HG03460 (cell line): ENCODE measurements around the gene CNTNAP2.
A peak's percentile ranks its signal among the peaks of the same experiment; 100 is the strongest.

ENCODE experiments used
- ATAC-seq: cut with Tn5 transposase; IDR thresholded peaks from one replicate; pipeline ENCODE4 v1.9.1; 2021; ENCODE audit not compliant: unreplicated experiment

CNTNAP2 gene

DNA sequence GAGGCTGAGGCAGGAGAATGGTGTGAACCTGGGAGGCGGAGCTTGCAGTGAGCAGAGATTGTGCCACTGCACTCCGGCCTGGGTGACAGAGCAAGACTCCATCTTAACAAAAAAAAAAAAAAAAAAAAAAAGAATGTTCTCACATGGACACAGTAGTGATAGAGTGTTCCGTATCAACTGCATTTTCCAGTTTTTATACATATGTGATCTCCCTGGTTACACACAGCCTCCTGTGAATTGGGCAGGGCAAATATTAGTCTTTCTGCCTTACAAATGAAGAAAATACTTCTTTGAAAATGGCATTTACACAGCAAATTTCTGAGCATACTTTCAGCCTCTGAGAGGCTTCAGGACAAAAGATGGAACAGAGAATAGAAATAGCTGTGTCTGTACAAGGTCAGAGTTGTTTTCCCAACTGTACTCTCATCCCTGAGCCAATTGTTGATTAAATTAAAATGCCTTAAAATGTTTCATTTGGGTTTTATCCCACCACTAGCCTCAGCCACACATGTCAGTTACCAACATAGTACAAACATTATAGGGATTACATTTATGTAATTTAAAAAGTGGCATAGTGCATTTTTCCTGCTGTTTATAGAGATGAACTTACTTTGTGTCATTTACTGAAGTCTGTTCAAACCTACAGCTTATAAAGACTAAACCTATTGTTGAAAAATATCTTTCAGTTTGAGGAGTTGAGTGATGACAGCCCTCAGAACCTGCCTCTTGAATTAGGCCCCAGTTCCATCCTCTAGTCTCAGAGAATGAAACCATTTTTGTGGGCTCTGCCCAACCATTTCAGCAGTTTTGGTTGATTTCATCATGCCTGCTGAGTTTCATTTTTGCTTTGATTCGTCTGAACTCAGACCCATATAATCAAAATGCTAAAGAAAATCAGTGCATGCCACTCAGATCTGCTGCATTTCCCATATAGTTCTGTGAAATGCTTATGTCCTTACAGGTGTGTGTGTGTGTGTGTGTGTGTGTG is 1864.5 kb downstream of the CNTNAP2 start:
- peak; percentile 72 for ATAC-seq

DNA sequence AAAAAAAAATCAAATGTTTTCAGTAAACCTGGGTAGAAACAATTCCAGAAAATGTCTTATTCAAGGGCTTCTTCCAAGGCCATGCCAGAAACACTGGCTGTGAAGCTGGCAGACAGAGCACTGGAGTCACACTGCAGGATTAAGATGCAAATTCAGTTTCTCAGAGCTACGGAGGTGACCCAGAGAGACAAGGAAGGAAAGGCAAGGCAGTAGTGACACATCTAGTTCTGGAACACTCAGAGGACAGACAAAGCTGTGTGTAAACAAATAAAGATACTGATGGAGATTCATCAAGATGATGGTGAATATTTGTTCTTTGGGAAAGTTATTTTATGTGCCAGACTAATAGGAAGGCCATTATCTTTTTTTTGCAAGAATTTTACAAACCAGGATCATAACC is 1865.7 kb downstream of the CNTNAP2 start:
- ATAC-seq: no peak

DNA sequence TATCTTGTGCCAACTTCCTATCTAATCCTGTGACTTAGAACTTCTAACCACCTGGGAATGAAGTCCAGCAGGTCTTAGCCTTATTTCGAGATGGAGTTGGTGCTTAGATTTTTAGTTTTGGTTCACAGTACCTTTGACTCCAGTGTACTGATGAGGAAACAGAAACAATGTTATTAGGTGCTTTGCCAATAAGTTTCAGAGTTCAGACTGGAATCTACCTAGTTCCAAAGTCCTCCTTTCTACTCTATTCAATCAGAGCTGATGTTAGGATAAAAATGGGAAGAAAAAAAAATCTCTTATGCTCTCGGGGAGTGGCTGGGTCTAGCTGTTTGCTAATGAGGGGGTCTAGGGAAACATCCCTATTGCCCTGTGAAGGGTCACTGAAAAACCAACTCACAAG is 1867.7 kb downstream of the CNTNAP2 start:
- no peak for ATAC-seq

GRCh38 chr7:147990079-147990478 is 1873.5 kb downstream of the CNTNAP2 start:
- ATAC-seq: no peak

- ATAC-seq: no peak
Measured at GRCh38 chr7:147990942-147991341, 1874.3 kb downstream of the CNTNAP2 start.

DNA sequence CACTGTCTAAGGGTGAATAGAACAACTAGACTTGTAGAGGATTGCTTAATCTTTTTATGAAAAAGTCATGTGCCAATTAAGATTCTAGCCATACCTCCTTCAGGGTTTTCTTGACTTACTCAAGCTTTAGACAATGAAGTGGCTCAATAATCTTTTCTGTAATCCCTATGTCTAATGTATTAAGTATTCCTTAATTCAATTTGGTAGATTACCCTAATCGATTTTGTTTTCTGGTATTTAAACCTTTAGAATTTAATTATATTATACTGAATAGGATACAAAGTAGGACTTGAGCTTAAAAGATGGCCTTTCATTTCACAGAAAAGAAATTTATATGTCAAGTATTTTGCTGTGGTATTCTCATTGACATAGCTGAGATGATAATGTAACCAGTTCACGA is 1876.1 kb downstream of the CNTNAP2 start:
- no peak for ATAC-seq

- ATAC-seq: no peak
Measured at GRCh38 chr7:147997636-147998035, 1881.0 kb downstream of the CNTNAP2 start.

DNA sequence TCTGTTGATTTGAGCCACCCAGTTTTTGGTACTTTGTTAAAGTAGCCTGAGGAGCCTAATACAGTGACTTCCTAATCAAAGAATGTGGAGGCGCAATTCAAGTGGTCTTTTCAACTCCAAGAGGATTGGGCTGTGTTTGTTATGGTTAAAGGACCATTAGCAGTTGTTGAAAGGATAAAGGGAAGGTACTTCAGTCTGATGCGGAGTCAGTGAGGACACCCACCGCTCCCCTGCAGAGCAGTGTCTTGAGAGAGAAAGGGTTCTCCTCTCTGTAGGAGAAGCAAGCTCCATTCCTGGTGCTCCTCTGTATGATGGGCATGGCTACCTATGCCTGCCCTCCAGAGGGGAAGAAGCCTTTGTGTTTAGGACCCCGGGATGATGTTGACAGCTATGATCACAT is 1883.4 kb downstream of the CNTNAP2 start:
- ATAC-seq: no peak

GRCh38 chr7:148011753-148012152 is 1895.2 kb downstream of the CNTNAP2 start:
- no peak for ATAC-seq

- ATAC-seq: no peak
Measured at GRCh38 chr7:148014001-148014400, 1897.4 kb downstream of the CNTNAP2 start.

GRCh38 chr7:148014541-148014940 is 1897.9 kb downstream of the CNTNAP2 start:
- ATAC-seq: no peak

DNA sequence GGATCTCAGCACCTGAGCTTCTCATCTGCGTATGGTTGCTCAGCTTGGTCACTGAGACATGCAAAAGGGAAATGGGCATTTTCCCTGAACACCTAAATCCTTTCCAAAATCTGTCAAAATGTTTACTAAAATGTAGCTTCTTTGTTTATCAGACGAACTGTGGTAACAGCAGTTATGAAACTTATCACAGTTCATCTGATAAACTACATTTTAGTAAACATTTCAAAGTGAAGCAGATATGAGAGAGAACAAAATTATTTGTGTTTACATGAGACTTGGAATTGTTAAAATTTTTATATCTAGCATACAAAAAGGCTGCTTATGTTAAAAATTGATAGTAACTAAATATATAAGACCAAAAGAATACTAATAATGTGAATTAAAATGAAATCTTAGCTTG is 1900.5 kb downstream of the CNTNAP2 start:
- ATAC-seq: no peak

- ATAC-seq: no peak
Measured at GRCh38 chr7:148020679-148021078, 1904.1 kb downstream of the CNTNAP2 start.

DNA sequence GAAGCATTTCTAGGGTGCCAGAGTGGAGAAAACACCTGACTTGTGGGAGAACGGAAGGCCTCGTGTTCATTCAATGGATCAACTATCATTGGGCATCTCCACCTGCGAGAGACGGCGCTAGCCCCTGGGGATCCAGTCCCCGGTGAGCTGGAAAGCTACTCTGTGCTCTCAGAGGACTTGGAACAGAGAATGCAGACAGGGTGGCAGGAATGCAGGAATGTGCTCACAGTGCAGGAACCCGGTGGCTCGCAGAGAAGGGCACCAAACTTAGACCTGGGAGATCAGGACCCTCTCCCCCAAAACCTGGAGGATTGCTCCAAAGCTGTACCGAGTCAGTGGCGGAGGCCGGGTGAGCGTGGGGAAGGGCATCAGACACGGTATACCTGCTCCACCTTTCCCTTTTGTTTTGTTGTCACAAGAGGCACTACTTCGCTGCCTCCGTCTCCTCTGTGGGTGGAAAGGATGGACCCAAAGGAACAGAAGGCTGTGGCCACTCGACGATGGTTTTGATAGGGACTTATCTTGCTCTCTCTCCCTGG is 1905.0 kb downstream of the CNTNAP2 start:
- ATAC-seq: no peak

DNA sequence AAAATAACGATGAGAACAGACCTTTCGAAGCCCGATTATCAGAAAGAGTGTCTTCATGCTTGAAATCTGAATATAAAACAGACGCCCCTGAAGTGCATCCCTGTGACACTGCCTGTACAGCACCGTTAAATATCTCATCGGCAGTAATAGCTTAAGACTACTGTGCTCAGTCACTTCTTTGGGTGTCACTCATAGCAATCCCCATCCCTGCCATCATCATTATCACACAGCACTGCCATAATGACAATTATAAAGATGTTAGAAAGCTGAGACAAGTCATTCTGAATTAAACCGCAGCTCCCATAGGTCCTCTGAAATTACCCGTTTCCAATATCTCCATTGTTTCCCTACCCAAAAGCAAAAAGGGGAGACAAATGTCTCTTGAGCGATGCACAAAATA is 1906.2 kb downstream of the CNTNAP2 start:
- ATAC-seq: no peak

GRCh38 chr7:148026713-148027112 is 1910.1 kb downstream of the CNTNAP2 start:
- no peak for ATAC-seq

- no peak for ATAC-seq
Measured at GRCh38 chr7:148028165-148028564, 1911.6 kb downstream of the CNTNAP2 start.

GRCh38 chr7:148031019-148031418 is 1914.4 kb downstream of the CNTNAP2 start:
- no peak for ATAC-seq

DNA sequence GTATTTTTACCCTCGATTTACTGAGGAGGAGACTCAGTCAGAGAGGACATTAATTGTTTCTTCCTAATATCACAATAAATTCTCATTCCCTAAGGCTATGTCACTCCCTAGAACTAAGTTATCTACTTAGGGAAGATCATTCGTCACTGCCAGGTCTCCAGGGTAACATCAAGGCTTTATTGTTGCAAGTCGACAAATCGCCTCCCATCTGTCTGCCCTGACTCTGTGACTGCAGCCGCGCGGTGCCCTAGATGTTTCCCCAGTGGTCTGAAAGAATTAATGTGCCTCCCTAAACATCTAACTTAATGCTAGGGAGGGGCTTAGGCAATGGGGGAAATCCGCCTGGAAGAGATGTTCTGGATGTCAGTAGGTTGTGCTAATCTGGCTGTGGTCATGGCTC is 1915.2 kb downstream of the CNTNAP2 start:
- ATAC-seq: no peak

DNA sequence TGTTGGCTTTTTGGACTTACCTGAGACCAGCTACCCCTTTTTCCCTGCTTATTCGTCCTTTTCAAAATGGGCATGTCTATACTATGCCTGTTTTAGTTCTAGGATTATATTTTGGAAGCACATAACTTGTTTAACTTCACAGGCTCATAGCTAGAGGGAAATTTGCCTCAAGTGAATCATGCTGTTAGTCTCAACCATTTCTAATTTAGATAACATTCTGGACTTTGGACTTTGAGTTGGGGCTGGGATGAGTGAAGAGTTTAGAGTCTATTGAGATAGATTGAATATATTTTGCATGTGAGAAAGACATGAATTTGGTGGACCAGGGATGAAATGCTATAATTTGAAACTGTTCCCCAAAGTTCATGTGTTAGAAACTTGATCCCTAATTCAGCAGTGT is 1919.3 kb downstream of the CNTNAP2 start:
- no peak for ATAC-seq

GRCh38 chr7:148037044-148037443 is 1920.4 kb downstream of the CNTNAP2 start:
- ATAC-seq: no peak

GRCh38 chr7:148041156-148041555 is 1924.6 kb downstream of the CNTNAP2 start:
- ATAC-seq: no peak
